Measurements from ENCODE around the gene DACH1.

DNA sequence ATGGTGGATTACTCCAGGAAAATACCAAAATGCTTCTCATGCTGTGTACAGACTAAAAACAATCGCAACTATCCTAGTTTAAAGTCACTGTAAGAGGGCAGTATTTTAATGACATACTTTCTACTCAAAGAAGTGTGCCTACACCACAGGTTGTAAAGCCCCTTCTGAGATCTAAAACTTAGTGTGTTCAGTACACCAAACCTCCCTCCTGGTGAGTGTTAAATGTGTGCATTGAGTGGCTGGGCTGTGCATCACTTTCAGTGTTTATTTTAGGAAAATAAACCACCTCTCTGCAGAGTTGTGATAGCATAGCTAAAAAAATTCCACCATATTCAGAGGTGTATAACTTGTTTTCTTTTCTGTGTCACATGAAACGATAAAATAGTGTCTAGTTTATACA is 263.7 kb downstream of the DACH1 start:
- TF ChIP-seq, protein P1, sequence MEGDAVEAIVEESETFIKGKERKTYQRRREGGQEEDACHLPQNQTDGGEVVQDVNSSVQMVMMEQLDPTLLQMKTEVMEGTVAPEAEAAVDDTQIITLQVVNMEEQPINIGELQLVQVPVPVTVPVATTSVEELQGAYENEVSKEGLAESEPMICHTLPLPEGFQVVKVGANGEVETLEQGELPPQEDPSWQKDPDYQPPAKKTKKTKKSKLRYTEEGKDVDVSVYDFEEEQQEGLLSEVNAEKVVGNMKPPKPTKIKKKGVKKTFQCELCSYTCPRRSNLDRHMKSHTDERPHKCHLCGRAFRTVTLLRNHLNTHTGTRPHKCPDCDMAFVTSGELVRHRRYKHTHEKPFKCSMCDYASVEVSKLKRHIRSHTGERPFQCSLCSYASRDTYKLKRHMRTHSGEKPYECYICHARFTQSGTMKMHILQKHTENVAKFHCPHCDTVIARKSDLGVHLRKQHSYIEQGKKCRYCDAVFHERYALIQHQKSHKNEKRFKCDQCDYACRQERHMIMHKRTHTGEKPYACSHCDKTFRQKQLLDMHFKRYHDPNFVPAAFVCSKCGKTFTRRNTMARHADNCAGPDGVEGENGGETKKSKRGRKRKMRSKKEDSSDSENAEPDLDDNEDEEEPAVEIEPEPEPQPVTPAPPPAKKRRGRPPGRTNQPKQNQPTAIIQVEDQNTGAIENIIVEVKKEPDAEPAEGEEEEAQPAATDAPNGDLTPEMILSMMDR (IDR thresholded peaks at IDR 0.05): no peak
- TF ChIP-seq POLR2A (IDR thresholded peaks at IDR 0.05): no peak

Measured in lower leg skin (tissue), 3 donors.